WTC11 (cell line): ENCODE measurements around the gene SH3GL3. TPM values are rescaled to one million over a fixed set of nuclear protein-coding genes. Genes with fewer than 3 reads are reported as not detected.

Source experiments
- total RNA-seq: library from RNA; stranded (reverse); gene quantifications from 3 replicates; pipeline ENCODE4 v1.2.3, GENCODE V29; 2021

Gene SH3GL3
- total RNA-seq, 1 experiment from 2014 or later: 9.2 TPM

Other genes with a start within 250 kb of the SH3GL3 start
- gene HDGFL3, start 239.5 kb upstream of the SH3GL3 start, total RNA-seq: 117 to 126 TPM (median 124 TPM) in 3 replicates
- 0.11 TPM in 1 of 3 replicates, not detected in the others for gene BNC1, start 162.7 kb upstream of the SH3GL3 start, total RNA-seq
- 1.1 to 1.8 TPM (median 1.7 TPM) in 3 replicates for gene ADAMTSL3, start 206.8 kb downstream of the SH3GL3 start, total RNA-seq